GM21381 (cell line): ENCODE measurements around the gene KLF7.

ENCODE experiments used
- ATAC-seq: cut with Tn5 transposase; IDR thresholded peaks from one replicate; pipeline ENCODE4 v1.9.1; 2021; ENCODE audit warnings: mild to moderate bottlenecking, moderate library complexity; ENCODE audit not compliant: unreplicated experiment

The KLF7 gene

GRCh38 chr2:207167099-207167923 is 1.6 kb upstream of the KLF7 start:
- ATAC-seq = no peak

- ATAC-seq = peak; percentile 49
Measured at GRCh38 chr2:207166349-207167098, 776 bp upstream of the KLF7 start.

- peak; percentile 96 for ATAC-seq
Measured at GRCh38 chr2:207166039-207166348, 246 bp upstream of the KLF7 start.

GRCh38 chr2:207164006-207164831 is 1.5 kb downstream of the KLF7 start:
- no peak for ATAC-seq

GRCh38 chr2:207163756-207164005 is 2.1 kb downstream of the KLF7 start:
- ATAC-seq = no peak

- no peak for ATAC-seq
Measured at GRCh38 chr2:207163053-207163755, 2.5 kb downstream of the KLF7 start.

GRCh38 chr2:207162316-207162715 is 3.4 kb downstream of the KLF7 start:
- no peak for ATAC-seq

- ATAC-seq = no peak
Measured at GRCh38 chr2:207161247-207162123, 4.3 kb downstream of the KLF7 start.

GRCh38 chr2:207160115-207160514 is 5.6 kb downstream of the KLF7 start:
- ATAC-seq = no peak

GRCh38 chr2:207159002-207159401 is 6.7 kb downstream of the KLF7 start:
- no peak for ATAC-seq

GRCh38 chr2:207157731-207158130 is 8.0 kb downstream of the KLF7 start:
- ATAC-seq = no peak

- ATAC-seq = no peak
Measured at GRCh38 chr2:207157162-207157481, 8.6 kb downstream of the KLF7 start.

- ATAC-seq = peak; percentile 47
Measured at GRCh38 chr2:207156451-207157161, 9.1 kb downstream of the KLF7 start.

- no peak for ATAC-seq
Measured at GRCh38 chr2:207155516-207156444, 10.0 kb downstream of the KLF7 start.

GRCh38 chr2:207154556-207155510 is 10.9 kb downstream of the KLF7 start:
- no peak for ATAC-seq

GRCh38 chr2:207153266-207153975 is 12.3 kb downstream of the KLF7 start:
- ATAC-seq = no peak

GRCh38 chr2:207151048-207151447 is 14.7 kb downstream of the KLF7 start:
- ATAC-seq = no peak
